Adipocyte (in vitro differentiated cells): ENCODE data around the gene CCDC181.

ENCODE experiments used
- DNase-seq: peaks from one replicate; pipeline ENCODE4 v3.0.0-alpha.2; 2015; ENCODE audit warnings: low read depth
- H3K27me3 ChIP-seq: replicated peaks from 2 replicates; pipeline ENCODE4 v1.7.0; 2013; ENCODE audit warnings: mild to moderate bottlenecking, low read length, moderate library complexity; ENCODE audit not compliant: control insufficient read depth, insufficient read depth
- H3K36me3 ChIP-seq: 2 replicates; pipeline ENCODE4 v1.7.0; 2013; ENCODE audit warnings: low read length, mild to moderate bottlenecking, moderate library complexity; ENCODE audit not compliant: control insufficient read depth, insufficient read depth, severe bottlenecking
- H3K4me1 ChIP-seq: 2 replicates; pipeline ENCODE4 v1.7.0; 2013; ENCODE audit warnings: mild to moderate bottlenecking, low read length, moderate library complexity; ENCODE audit not compliant: control insufficient read depth, insufficient read depth
- H3K4me3 ChIP-seq: 2 replicates; pipeline ENCODE4 v1.7.0; 2013; ENCODE audit warnings: mild to moderate bottlenecking, low read length, moderate library complexity
- H3K9ac ChIP-seq: 2 replicates; pipeline ENCODE4 v1.7.0; 2013; ENCODE audit warnings: mild to moderate bottlenecking, low read length, moderate library complexity
- H3K9me3 ChIP-seq: 2 replicates; pipeline ENCODE4 v1.7.0; 2013; ENCODE audit warnings: mild to moderate bottlenecking, low read length, moderate library complexity; ENCODE audit not compliant: control insufficient read depth

The CCDC181 gene

GRCh38 chr1:169427081-169427641 lies at the start of gene CCDC181:
Gene CCDC181 (minus strand): TSS chr1:169427474. CDS start chr1:169424927, 2,547 bp downstream.
- peak within 1 kb of the TSS; percentile 85 for H3K9ac ChIP-seq
- peak; percentile 40 for DNase-seq
- H3K4me1 ChIP-seq: no peaks in the 10 kb centered on the region
- H3K27me3 ChIP-seq: no peaks in the 10 kb centered on the region
- peaks cover under 1% of the 10 kb centered on the region for H3K9me3 ChIP-seq
- H3K36me3 ChIP-seq: no peaks in the 10 kb centered on the region
- peak within 1 kb of the TSS; percentile 83 for H3K4me3 ChIP-seq

- Histone ChIP-seq H3K9ac (no peak overlapping the region), H3K4me3 (no peak overlapping the region), H3K27me3 (no peaks in the 10 kb centered on the region), H3K36me3 (peaks cover 45% of the 10 kb centered on the region), H3K9me3 (no peaks in the 10 kb centered on the region), H3K4me1 (peaks cover 34% of the 10 kb centered on the region)
- no peak for DNase-seq
Measured at GRCh38 chr1:169475806-169476387, 48.6 kb upstream of the CCDC181 start.

GRCh38 chr1:169474302-169474995 lies 47.2 kb upstream of the CCDC181 start:
- Histone ChIP-seq H3K27me3 (no peaks in the 10 kb centered on the region), H3K4me1 (peaks cover 20% of the 10 kb centered on the region), H3K9me3 (no peaks in the 10 kb centered on the region), H3K4me3 (no peak overlapping the region), H3K36me3 (peaks cover 58% of the 10 kb centered on the region), H3K9ac (no peak overlapping the region)
- no peak for DNase-seq

GRCh38 chr1:169473347-169473746 lies 46.1 kb upstream of the CCDC181 start:
- Histone ChIP-seq H3K9ac (no peak overlapping the region), H3K27me3 (no peaks in the 10 kb centered on the region)
- DNase-seq: no peak

GRCh38 chr1:169472738-169473137 lies 45.5 kb upstream of the CCDC181 start:
- Histone ChIP-seq H3K4me1 (peaks cover 14% of the 10 kb centered on the region), H3K4me3 (no peak overlapping the region), H3K9me3 (no peaks in the 10 kb centered on the region), H3K27me3 (no peaks in the 10 kb centered on the region), H3K9ac (no peak overlapping the region), H3K36me3 (peaks cover 75% of the 10 kb centered on the region)
- DNase-seq: no peak

More at GRCh38 chr1:169473347-169473746, 46.1 kb upstream of the CCDC181 start:
- H3K4me3 ChIP-seq: no peak overlapping the region
- H3K4me1 ChIP-seq: peaks cover 18% of the 10 kb centered on the region
- peaks cover 69% of the 10 kb centered on the region for H3K36me3 ChIP-seq
- H3K9me3 ChIP-seq: no peaks in the 10 kb centered on the region

GRCh38 chr1:169468982-169469381 lies 41.7 kb upstream of the CCDC181 start:
- Histone ChIP-seq H3K36me3 (peaks cover 83% of the 10 kb centered on the region), H3K4me1 (peaks cover 13% of the 10 kb centered on the region), H3K4me3 (no peak overlapping the region), H3K27me3 (no peaks in the 10 kb centered on the region), H3K9ac (no peak overlapping the region), H3K9me3 (no peaks in the 10 kb centered on the region)
- DNase-seq: no peak

- no peaks in the 10 kb centered on the region for H3K9me3 ChIP-seq
- H3K36me3 ChIP-seq: peaks cover 78% of the 10 kb centered on the region
- DNase-seq: peak; percentile 59
- H3K27me3 ChIP-seq: no peaks in the 10 kb centered on the region
- H3K4me3 ChIP-seq: no peak overlapping the region
- H3K4me1 ChIP-seq: peaks cover 13% of the 10 kb centered on the region
- no peak overlapping the region for H3K9ac ChIP-seq
Measured at GRCh38 chr1:169466259-169467230, 39.3 kb upstream of the CCDC181 start.

- Histone ChIP-seq H3K4me1 (peaks cover 20% of the 10 kb centered on the region), H3K9me3 (no peaks in the 10 kb centered on the region), H3K27me3 (no peaks in the 10 kb centered on the region), H3K36me3 (peaks cover 69% of the 10 kb centered on the region), H3K9ac (no peak overlapping the region), H3K4me3 (no peak overlapping the region)
- DNase-seq: no peak
Measured at GRCh38 chr1:169465281-169465680, 38.0 kb upstream of the CCDC181 start.

- Histone ChIP-seq H3K9ac (no peak overlapping the region), H3K36me3 (peaks cover 40% of the 10 kb centered on the region), H3K27me3 (no peaks in the 10 kb centered on the region), H3K4me3 (no peak overlapping the region), H3K9me3 (peaks cover 7% of the 10 kb centered on the region), H3K4me1 (peaks cover 12% of the 10 kb centered on the region)
- no peak for DNase-seq
Measured at GRCh38 chr1:169462385-169462784, 35.1 kb upstream of the CCDC181 start.

- Histone ChIP-seq H3K27me3 (no peaks in the 10 kb centered on the region), H3K36me3 (peaks cover 31% of the 10 kb centered on the region), H3K4me1 (peaks cover 7% of the 10 kb centered on the region), H3K9ac (no peak overlapping the region), H3K4me3 (no peak overlapping the region), H3K9me3 (peaks cover 16% of the 10 kb centered on the region)
- DNase-seq: no peak
Measured at GRCh38 chr1:169461390-169462000, 34.2 kb upstream of the CCDC181 start.
